Neuronal stem cell (in vitro differentiated cells): ENCODE results near the gene C10orf53.
A peak's percentile ranks its signal among the peaks of the same experiment; 100 is the strongest.

ENCODE experiments used
- DNase-seq: peaks from one replicate; pipeline ENCODE4 v3.0.0-alpha.2; 2013; ENCODE audit warnings: low spot score
- H2AFZ ChIP-seq: one replicate; pipeline ENCODE4 v1.6.1; 2013; ENCODE audit warnings: mild to moderate bottlenecking, low read length, inconsistent platforms
- H2AK5ac ChIP-seq: 2 replicates; pipeline ENCODE4 v1.6.1; 2013; ENCODE audit warnings: low read depth, mild to moderate bottlenecking, inconsistent platforms, low read length, moderate library complexity, mixed read lengths
- H2BK120ac ChIP-seq: 2 replicates; pipeline ENCODE4 v1.6.1; 2013; ENCODE audit warnings: low read depth, mild to moderate bottlenecking, inconsistent platforms, low read length, moderate library complexity, mixed read lengths
- H2BK12ac ChIP-seq: one replicate; pipeline ENCODE4 v1.6.1; 2013; ENCODE audit warnings: low read length, inconsistent platforms
- H2BK15ac ChIP-seq: 2 replicates; pipeline ENCODE4 v1.6.1; 2013; ENCODE audit warnings: mild to moderate bottlenecking, low read length, inconsistent platforms, mixed read lengths
- H2BK5ac ChIP-seq: one replicate; pipeline ENCODE4 v1.6.1; 2013; ENCODE audit warnings: inconsistent platforms, mild to moderate bottlenecking, low read length, moderate library complexity
- H3K14ac ChIP-seq: one replicate; pipeline ENCODE4 v1.6.1; 2013; ENCODE audit warnings: low read length, inconsistent platforms
- H3K18ac ChIP-seq: 2 replicates; pipeline ENCODE4 v1.6.1; 2013; ENCODE audit warnings: low read length, inconsistent platforms
- H3K23ac ChIP-seq: 2 replicates; pipeline ENCODE4 v1.6.1; 2013; ENCODE audit warnings: low read depth, mild to moderate bottlenecking, mixed read lengths, low read length, inconsistent platforms; ENCODE audit not compliant: poor library complexity
- H3K27ac ChIP-seq: replicated peaks from 3 replicates; pipeline ENCODE4 v1.5.1; 2013; ENCODE audit warnings: low read length, inconsistent platforms
- H3K27me3 ChIP-seq, 3 experiments: 2 replicates each; pipeline ENCODE4 v1.6.1; 2013; ENCODE audit warnings: low read length in 3 of 3, mild to moderate bottlenecking in 2 of 3, inconsistent platforms in 1 of 3, low read depth in 1 of 3, mixed read lengths in 1 of 3, moderate library complexity in 1 of 3; ENCODE audit not compliant: control insufficient read depth in 3 of 3, insufficient read depth in 3 of 3
- H3K36me3 ChIP-seq, 2 donors: replicated peaks in 1 of 2; 2 replicates each; pipeline ENCODE4 v1.6.1; 2013; ENCODE audit warnings: low read length in 2 of 2; ENCODE audit not compliant: control insufficient read depth in 2 of 2, insufficient read depth in 2 of 2
- H3K4ac ChIP-seq: 2 replicates; pipeline ENCODE4 v1.6.1; 2013; ENCODE audit warnings: inconsistent platforms, mild to moderate bottlenecking, low read length, moderate library complexity
- H3K4me1 ChIP-seq, 2 donors: 1 replicate in 1 of 2; 2 replicates in 1 of 2; pipeline ENCODE4 v1.6.1; 2013; ENCODE audit warnings: low read length in 2 of 2, low read depth in 1 of 2; ENCODE audit not compliant: control insufficient read depth in 2 of 2, insufficient read depth in 1 of 2
- H3K4me2 ChIP-seq: one replicate; pipeline ENCODE4 v1.6.1; 2013; ENCODE audit warnings: mild to moderate bottlenecking, low read length, inconsistent platforms; ENCODE audit not compliant: insufficient read depth, poor library complexity, severe bottlenecking
- H3K4me3 ChIP-seq, 2 donors: 2 replicates each; pipeline ENCODE4 v1.5.1; 2013; ENCODE audit warnings: low read length in 2 of 2, mild to moderate bottlenecking in 2 of 2, inconsistent platforms in 1 of 2, moderate library complexity in 1 of 2
- H3K79me1 ChIP-seq: one replicate; pipeline ENCODE4 v1.6.1; 2013; ENCODE audit warnings: low read depth, mild to moderate bottlenecking, inconsistent platforms, low read length, moderate library complexity
- H3K9ac ChIP-seq: one replicate; pipeline ENCODE4 v1.6.1; 2013; ENCODE audit warnings: mild to moderate bottlenecking, low read depth, low read length, inconsistent platforms; ENCODE audit not compliant: poor library complexity
- H3K9me3 ChIP-seq, 2 donors: replicated peaks in 1 of 2; 2 replicates each; pipeline versions ENCODE3 to v1.6.1; 2013; ENCODE audit warnings: low read length in 2 of 2, mild to moderate bottlenecking in 2 of 2, inconsistent platforms in 1 of 2, low read depth in 1 of 2, mixed read lengths in 1 of 2, moderate library complexity in 1 of 2; ENCODE audit not compliant: control insufficient read depth in 2 of 2, insufficient read depth in 1 of 2
- H4K8ac ChIP-seq: one replicate; pipeline ENCODE4 v1.6.1; 2013; ENCODE audit warnings: low read depth, mild to moderate bottlenecking, inconsistent platforms, low read length, moderate library complexity
- H4K91ac ChIP-seq: one replicate; pipeline ENCODE4 v1.6.1; 2013; ENCODE audit warnings: low read length, low read depth, mild to moderate bottlenecking, inconsistent platforms; ENCODE audit not compliant: poor library complexity
- WGBS, 2 donors: extraction: QIAGEN DNeasy Blood & Tissue Kit; methylation state at CpG; one replicate each; pipeline ENCODE4 v1.1.7; 2013; ENCODE audit warnings: missing lambda C conversion rate in 2 of 2, mixed read lengths in 1 of 2; ENCODE audit not compliant: insufficient read length in 2 of 2, insufficient replicate concordance in 1 of 2; ENCODE audit errors: extremely low coverage in 2 of 2; 5-methylcytosine and 5-hydroxymethylcytosine counted together

Gene C10orf53

GRCh38 chr10:49647985-49648795 is 31.3 kb upstream of the C10orf53 start:
- Histone ChIP-seq H3K18ac (no peak overlapping the region), H3K79me1 (no peaks in the 10 kb centered on the region), H3K14ac (no peak overlapping the region), H3K9ac (no peak overlapping the region), H3K4me1 (peaks cover 0 to 2% of the 10 kb centered on the region in 2 donors), H3K27ac (no peak overlapping the region), H2AK5ac (no peak overlapping the region), H3K4me3 (peak overlapping the region in 1 of 2 donors; percentile 41), H3K9me3 (no peaks in the 10 kb centered on the region), H4K91ac (no peak overlapping the region), H2BK5ac (no peak overlapping the region), H3K36me3 (no peaks in the 10 kb centered on the region), H4K8ac (no peak overlapping the region), H3K27me3 (peaks cover 0 to 29% (median 0%) of the 10 kb centered on the region in 3 experiments), H2BK12ac (no peak overlapping the region), H2BK120ac (no peak overlapping the region), H3K4ac (no peak overlapping the region), H2AFZ (no peak overlapping the region), H2BK15ac (no peak overlapping the region), H3K4me2 (no peak overlapping the region), H3K23ac (no peak overlapping the region)
- DNase-seq: no peak
- no CpG with 5 or more reads among the region's 18 CpGs for WGBS, 2 donors

GRCh38 chr10:49649294-49649693 is 30.2 kb upstream of the C10orf53 start:
- peaks cover 0 to 32% (median 0%) of the 10 kb centered on the region in 3 experiments for H3K27me3 ChIP-seq
- no peak overlapping the region for H2BK12ac ChIP-seq
- no peaks in the 10 kb centered on the region for H3K36me3 ChIP-seq
- H3K9me3 ChIP-seq: no peaks in the 10 kb centered on the region
- H4K91ac ChIP-seq: no peak overlapping the region
- H4K8ac ChIP-seq: no peak overlapping the region
- H3K4ac ChIP-seq: no peak overlapping the region
- peak overlapping the region; percentile 38 for H2AFZ ChIP-seq
- H3K27ac ChIP-seq: no peak overlapping the region
- no peak overlapping the region for H3K4me2 ChIP-seq
- H3K4me3 ChIP-seq: no peak overlapping the region
- H3K79me1 ChIP-seq: no peaks in the 10 kb centered on the region
- H3K18ac ChIP-seq: no peak overlapping the region
- H3K4me1 ChIP-seq: peaks cover 0 to 2% of the 10 kb centered on the region in 2 donors
- no peak overlapping the region for H2BK120ac ChIP-seq
- H2AK5ac ChIP-seq: no peak overlapping the region
- WGBS, 2 donors: no CpG with 5 or more reads among the region's 17 CpGs
- DNase-seq: no peak
- H2BK5ac ChIP-seq: no peak overlapping the region
- no peak overlapping the region for H3K14ac ChIP-seq
- H3K9ac ChIP-seq: no peak overlapping the region
- H3K23ac ChIP-seq: no peak overlapping the region
- H2BK15ac ChIP-seq: no peak overlapping the region

- H2BK5ac ChIP-seq: no peak overlapping the region
- H3K18ac ChIP-seq: peak overlapping the region; percentile 21
- no peak overlapping the region for H3K23ac ChIP-seq
- no peak overlapping the region for H3K4ac ChIP-seq
- no peak overlapping the region for H3K4me2 ChIP-seq
- H2BK15ac ChIP-seq: no peak overlapping the region
- no peak overlapping the region for H3K4me3 ChIP-seq
- no peaks in the 10 kb centered on the region for H3K79me1 ChIP-seq
- DNase-seq: no peak
- H3K27ac ChIP-seq: no peak overlapping the region
- no peak overlapping the region for H2AK5ac ChIP-seq
- no peak overlapping the region for H4K8ac ChIP-seq
- no peak overlapping the region for H2BK120ac ChIP-seq
- no peak overlapping the region for H2BK12ac ChIP-seq
- no peak overlapping the region for H3K14ac ChIP-seq
- H3K36me3 ChIP-seq: no peaks in the 10 kb centered on the region
- H3K9ac ChIP-seq: no peak overlapping the region
- H2AFZ ChIP-seq: no peak overlapping the region
- peaks cover 0 to 31% (median 0%) of the 10 kb centered on the region in 3 experiments for H3K27me3 ChIP-seq
- peaks cover 0 to 2% of the 10 kb centered on the region in 2 donors for H3K4me1 ChIP-seq
- no CpG with 5 or more reads among the region's 8 CpGs for WGBS, 2 donors
- H4K91ac ChIP-seq: no peak overlapping the region
- H3K9me3 ChIP-seq: no peaks in the 10 kb centered on the region
These were observed 29.3 kb upstream of the C10orf53 start for GRCh38 chr10:49649936-49650723.

GRCh38 chr10:49650724-49651034 is 28.8 kb upstream of the C10orf53 start:
- Histone ChIP-seq H2BK120ac (no peak overlapping the region), H3K4me3 (no peak overlapping the region), H3K18ac (peak overlapping the region; percentile 21), H3K27ac (no peak overlapping the region), H3K14ac (no peak overlapping the region), H4K91ac (no peak overlapping the region), H2BK5ac (no peak overlapping the region), H3K9ac (no peak overlapping the region), H3K4me1 (peaks cover 0 to 2% of the 10 kb centered on the region in 2 donors), H4K8ac (no peak overlapping the region), H2AK5ac (no peak overlapping the region), H3K4ac (no peak overlapping the region), H3K27me3 (peaks cover 0 to 34% (median 0%) of the 10 kb centered on the region in 3 experiments), H3K9me3 (no peaks in the 10 kb centered on the region), H3K36me3 (no peaks in the 10 kb centered on the region), H3K4me2 (no peak overlapping the region), H3K79me1 (no peaks in the 10 kb centered on the region), H2AFZ (no peak overlapping the region), H2BK15ac (no peak overlapping the region), H2BK12ac (no peak overlapping the region), H3K23ac (peak overlapping the region; percentile 14)
- WGBS, 2 donors: no CpG with 5 or more reads among the region's 1 CpG
- DNase-seq: no peak
